ENCODE data around the gene PRKCE.

DNA sequence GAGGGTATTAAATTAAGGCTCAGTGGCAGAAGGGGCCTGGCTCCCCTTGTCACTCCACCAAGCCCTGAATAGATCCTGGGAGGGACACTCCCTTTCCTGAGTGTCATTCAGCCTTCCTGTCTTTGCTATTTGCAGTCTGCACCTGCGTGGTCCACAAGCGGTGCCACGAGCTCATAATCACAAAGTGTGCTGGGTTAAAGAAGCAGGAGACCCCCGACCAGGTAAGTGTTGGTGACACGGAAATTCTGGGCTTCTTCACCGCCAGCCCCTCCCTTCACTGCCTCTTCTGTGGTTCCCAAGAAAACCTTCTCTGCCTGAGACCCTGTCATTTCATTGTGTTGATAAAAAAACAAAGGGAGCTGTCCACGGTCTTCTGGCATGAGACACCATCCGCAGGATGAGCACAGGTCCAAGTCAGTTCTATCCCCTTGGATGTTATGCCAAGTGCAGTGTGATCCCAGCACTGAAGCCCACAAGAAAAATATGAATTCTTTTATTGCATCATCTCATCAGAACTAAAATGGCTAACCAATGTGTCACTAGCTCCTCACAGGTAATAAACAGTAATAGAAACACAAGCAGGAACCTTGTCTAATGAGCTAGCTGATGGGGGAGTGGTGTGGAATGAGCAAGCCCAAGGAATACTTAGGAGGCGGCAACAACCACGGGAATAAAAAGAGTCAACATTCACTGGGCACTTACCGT lies 328.8 kb downstream of the PRKCE start:
- TF ChIP-seq GATA2 (IDR thresholded peaks at IDR 0.05; ENCODE audit: low read depth, low read length) = no peak
- TF ChIP-seq GATA3 (IDR thresholded peaks at IDR 0.05; ENCODE audit: low read depth, low read length) = no peak
